Measurements from ENCODE around the gene KDM2A.
"Not testable (repeated sequence)": the region's sequence is repeated elsewhere in the genome, so short reads cannot be mapped to it uniquely, and the experiment has no call there.

The KDM2A gene

GRCh38 chr11:67227726-67228125 lies 108.7 kb downstream of the KDM2A start:
- Mint-ChIP-seq H3K27ac (no peak overlapping the region), H3K4me3 (no peak overlapping the region), H3K4me1 (no peaks in the 10 kb centered on the region), H3K9me3 (no peaks in the 10 kb centered on the region), H3K36me3 (ENCODE audit: low read depth) (peaks cover 72% of the 10 kb centered on the region), H3K27me3 (ENCODE audit: low read depth) (no peaks in the 10 kb centered on the region)
- TF ChIP-seq CTCF (IDR thresholded peaks at IDR 0.05; ENCODE audit: unreplicated experiment in 3 of 3): no peak

- Mint-ChIP-seq H3K27ac (no peak overlapping the region), H3K4me3 (no peak overlapping the region), H3K27me3 (ENCODE audit: low read depth) (no peaks in the 10 kb centered on the region), H3K36me3 (ENCODE audit: low read depth) (peaks cover 62% of the 10 kb centered on the region), H3K9me3 (no peaks in the 10 kb centered on the region), H3K4me1 (no peaks in the 10 kb centered on the region)
- no peak for TF ChIP-seq CTCF (IDR thresholded peaks at IDR 0.05; ENCODE audit: unreplicated experiment in 3 of 3)
Measured at GRCh38 chr11:67230406-67230805, 111.3 kb downstream of the KDM2A start.

GRCh38 chr11:67230886-67231285 lies 111.8 kb downstream of the KDM2A start:
- H3K36me3 Mint-ChIP-seq (ENCODE audit: low read depth): peaks cover 64% of the 10 kb centered on the region
- no peak overlapping the region for H3K27ac Mint-ChIP-seq

GRCh38 chr11:67233584-67234190 lies 114.6 kb downstream of the KDM2A start:
- H3K36me3 Mint-ChIP-seq (ENCODE audit: low read depth): peaks cover 46% of the 10 kb centered on the region
- H3K4me3 Mint-ChIP-seq: no peak overlapping the region
- H3K27ac Mint-ChIP-seq: no peak overlapping the region
- peaks cover 7% of the 10 kb centered on the region for H3K4me1 Mint-ChIP-seq
- H3K9me3 Mint-ChIP-seq: no peaks in the 10 kb centered on the region
- no peak for TF ChIP-seq CTCF (IDR thresholded peaks at IDR 0.05; ENCODE audit: unreplicated experiment in 3 of 3)
- no peaks in the 10 kb centered on the region for H3K27me3 Mint-ChIP-seq (ENCODE audit: low read depth)

More at GRCh38 chr11:67230886-67231285, 111.8 kb downstream of the KDM2A start:
- H3K9me3 Mint-ChIP-seq: no peaks in the 10 kb centered on the region
- no peak overlapping the region for H3K4me3 Mint-ChIP-seq
- no peak for TF ChIP-seq CTCF (IDR thresholded peaks at IDR 0.05; ENCODE audit: unreplicated experiment in 3 of 3)
- no peaks in the 10 kb centered on the region for H3K27me3 Mint-ChIP-seq (ENCODE audit: low read depth)
- H3K4me1 Mint-ChIP-seq: no peaks in the 10 kb centered on the region

- Mint-ChIP-seq H3K36me3 (ENCODE audit: low read depth) (peaks cover 38% of the 10 kb centered on the region), H3K4me1 (peaks cover 16% of the 10 kb centered on the region)
- H3K27me3 Mint-ChIP-seq (ENCODE audit: low read depth); H3K9me3 Mint-ChIP-seq; H3K27ac Mint-ChIP-seq; H3K4me3 Mint-ChIP-seq: not testable (repeated sequence)
Measured at GRCh38 chr11:67234571-67234970, 115.5 kb downstream of the KDM2A start.

- no peaks in the 10 kb centered on the region for H3K27me3 Mint-ChIP-seq (ENCODE audit: low read depth)
- no peak overlapping the region for H3K27ac Mint-ChIP-seq
- H3K4me1 Mint-ChIP-seq: peaks cover 37% of the 10 kb centered on the region
- peaks cover 23% of the 10 kb centered on the region for H3K36me3 Mint-ChIP-seq (ENCODE audit: low read depth)
- no peaks in the 10 kb centered on the region for H3K9me3 Mint-ChIP-seq
- H3K4me3 Mint-ChIP-seq: no peak overlapping the region
- no peak for TF ChIP-seq CTCF (IDR thresholded peaks at IDR 0.05; ENCODE audit: unreplicated experiment in 3 of 3)
Measured at GRCh38 chr11:67237574-67237973, 118.5 kb downstream of the KDM2A start.

All from nephron (organoid).